GM12892 (cell line): ENCODE data around the gene NHERF2.

Experiments
- POLR2A ChIP-seq: IDR thresholded peaks from 2 replicates; pipeline ENCODE4 v1.6.1; 2011; ENCODE audit warnings: low read depth, low read length, control low read depth
- POLR2AphosphoS5 ChIP-seq: IDR thresholded peaks from 2 replicates; pipeline ENCODE4 v1.6.1; 2011; ENCODE audit warnings: low read depth, low read length, control low read depth
- TAF1 ChIP-seq: IDR thresholded peaks from 2 replicates; pipeline ENCODE4 v1.6.1; 2011; ENCODE audit warnings: low read depth, mild to moderate bottlenecking, control low read depth, low read length, borderline replicate concordance

DNA sequence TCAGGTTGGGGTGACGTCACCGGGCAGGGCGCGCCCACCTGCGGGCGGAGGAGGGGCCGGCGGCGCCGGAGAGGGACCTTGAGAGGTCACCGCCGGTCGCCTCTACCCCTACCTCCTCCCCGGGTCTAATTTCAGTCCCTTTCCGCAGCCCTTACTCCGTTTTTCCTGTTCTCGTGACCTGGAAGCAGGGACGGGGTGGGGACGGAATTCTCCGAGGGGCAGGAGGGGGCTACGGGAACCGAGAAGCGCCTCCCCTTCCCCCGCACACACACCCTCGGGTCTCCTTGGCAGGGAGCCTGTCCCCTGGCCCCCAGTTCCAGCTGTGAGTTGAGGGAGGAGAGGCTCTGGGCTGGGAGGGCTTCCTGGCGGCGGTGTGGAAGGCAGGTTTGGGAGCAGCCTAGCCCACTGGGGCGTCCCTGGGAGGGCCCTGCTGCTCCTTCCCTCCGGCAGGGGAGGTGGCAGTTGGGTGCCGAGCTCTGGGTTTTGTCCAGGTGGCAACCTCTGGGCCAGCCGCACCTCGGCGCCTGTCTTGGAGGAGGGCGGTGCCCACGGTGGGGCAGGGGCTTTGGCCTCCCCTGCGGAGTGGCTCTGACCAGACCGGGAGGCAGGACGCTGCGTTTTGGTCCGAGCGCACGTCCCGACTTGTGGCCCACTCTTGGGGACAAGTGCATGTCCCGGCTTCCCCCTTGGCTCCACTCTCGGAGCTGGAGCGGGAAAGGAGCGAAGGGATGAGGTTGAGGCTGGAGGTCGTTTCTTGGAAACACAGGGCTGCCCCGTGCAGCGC is 36.2 kb upstream of the NHERF2 start:
- TF ChIP-seq POLR2A = peak; percentile 7; the same call in 1 of the 2 replicates
- no peak for TF ChIP-seq POLR2AphosphoS5
- TF ChIP-seq TAF1 = no peak
